PC-3 (cell line): ENCODE results near the gene SGCD. TPM values are rescaled to one million over a fixed set of nuclear protein-coding genes. Genes with fewer than 3 reads are reported as not detected.
"Not testable (repeated sequence)": the region's sequence is repeated elsewhere in the genome, so short reads cannot be mapped to it uniquely, and the experiment has no call there.

Source experiments
- ATAC-seq: fragments of 200-7000 bp; cut with Tn5 transposase; 2 replicates; pipeline ENCODE4 v1.9.1; 2020; ENCODE audit warnings: mild to moderate bottlenecking, moderate library complexity
- BruUV-seq: library from RNA; stranded (reverse); fragments of 400-500 nt; replicated peaks from 2 replicates; lab custom pipeline; 2021; lab: Mats Ljungman, UMichigan
- CTCF ChIA-PET: fragments of 300-600 bp; sonication (Branson Sonifier 250); formaldehyde crosslinking; loops from one replicate; lab custom pipeline; 2022; ENCODE audit warnings: antibody characterized with exemption; lab: Charles Lee
- POLR2A ChIA-PET: fragments of 300-600 bp; sonication (Branson Sonifier 250); formaldehyde crosslinking; loops from one replicate; lab custom pipeline; 2022; ENCODE audit warnings: antibody characterized with exemption; ENCODE audit not compliant: unreplicated experiment; lab: Charles Lee
- DNase-seq: peaks from one replicate; pipeline ENCODE4 v3.0.0-alpha.2; 2015
- H2AFZ ChIP-seq: fragments of 300-600 bp; sonication (generic); 2 replicates; pipeline ENCODE4 v1.6.0; 2016; ENCODE audit warnings: antibody characterized with exemption, low read length
- H3F3A ChIP-seq: fragments of 300-600 bp; sonication (generic); one replicate; pipeline ENCODE4 v1.6.0; 2017; ENCODE audit warnings: antibody characterized with exemption, low read length, control low read depth, mild to moderate bottlenecking; ENCODE audit not compliant: unreplicated experiment
- H3K27ac ChIP-seq: fragments of 300-600 bp; sonication (generic); 2 replicates; pipeline ENCODE4 v1.5.1; 2016; ENCODE audit warnings: mild to moderate bottlenecking, low read length
- H3K27me3 ChIP-seq: fragments of 300-600 bp; sonication (generic); 2 replicates; pipeline ENCODE4 v1.6.1; 2016; ENCODE audit warnings: low read length, mixed read lengths
- H3K36me3 ChIP-seq: fragments of 300-600 bp; sonication (generic); 2 replicates; pipeline ENCODE4 v1.6.1; 2016; ENCODE audit warnings: low read depth, mixed run types, low read length, mixed read lengths
- H3K4me1 ChIP-seq: fragments of 300-600 bp; sonication (generic); 2 replicates; pipeline ENCODE4 v1.5.1; 2016; ENCODE audit warnings: low read length; ENCODE audit not compliant: insufficient read depth
- H3K4me2 ChIP-seq: fragments of 300-600 bp; sonication (generic); 2 replicates; pipeline ENCODE4 v1.6.0; 2016; ENCODE audit warnings: low read length
- H3K4me3 ChIP-seq: fragments of 300-600 bp; sonication (generic); 2 replicates; pipeline ENCODE4 v1.5.1; 2016; ENCODE audit warnings: mild to moderate bottlenecking, low read length, mixed read lengths
- H3K79me2 ChIP-seq: fragments of 300-600 bp; sonication (generic); 2 replicates; pipeline ENCODE4 v1.6.1; 2017; ENCODE audit warnings: low read length, mixed read lengths
- H3K9ac ChIP-seq: fragments of 300-600 bp; sonication (generic); 2 replicates; pipeline ENCODE4 v1.6.0; 2016; ENCODE audit warnings: mild to moderate bottlenecking, low read length
- H3K9me2 ChIP-seq: fragments of 300-600 bp; sonication (generic); replicated peaks from 2 replicates; pipeline ENCODE4 v1.6.1; 2016; ENCODE audit warnings: mixed run types, low read length, mixed read lengths
- H3K9me3 ChIP-seq: fragments of 300-600 bp; sonication (generic); 2 replicates; pipeline ENCODE4 v1.6.1; 2016; ENCODE audit warnings: low read length, mixed read lengths
- H4K20me1 ChIP-seq: fragments of 300-600 bp; sonication (generic); 2 replicates; pipeline ENCODE4 v1.6.1; 2016; ENCODE audit warnings: low read length, mixed read lengths
- EZH2 ChIP-seq: fragments of 300-600 bp; sonication (generic); IDR thresholded peaks from one replicate; pipeline ENCODE4 v1.6.1; 2017; ENCODE audit warnings: antibody characterized with exemption, mild to moderate bottlenecking, low read length; ENCODE audit not compliant: unreplicated experiment
- EZH2phosphoT487 ChIP-seq: fragments of 300-600 bp; sonication (generic); IDR thresholded peaks from 2 replicates; pipeline ENCODE4 v1.6.1; 2018; ENCODE audit warnings: mild to moderate bottlenecking, antibody characterized with exemption, low read length, borderline replicate concordance
- intact Hi-C: fragments of 100-400 bp; cut with micrococcal nuclease; formaldehyde crosslinking; loops from 2 replicates; pipeline ENCODE4 v1.9.0; 2023
- total RNA-seq: library from RNA; depleted of rRNA; stranded (reverse); fragments of >200 nt; gene quantifications from 2 replicates; pipeline ENCODE4 v1.2.3, GENCODE V29; 2014
- TF ChIP-seq, protein P1 (sequence below): fragments of 300-600 bp; sonication (generic); conservative IDR thresholded peaks from 2 replicates; pipeline ENCODE4 v1.5.1; 2017; ENCODE audit warnings: antibody characterized with exemption, low read depth, mild to moderate bottlenecking, low read length

Gene SGCD
- total RNA-seq, 1 experiment from 2014 or later = 0.15 TPM

DNA sequence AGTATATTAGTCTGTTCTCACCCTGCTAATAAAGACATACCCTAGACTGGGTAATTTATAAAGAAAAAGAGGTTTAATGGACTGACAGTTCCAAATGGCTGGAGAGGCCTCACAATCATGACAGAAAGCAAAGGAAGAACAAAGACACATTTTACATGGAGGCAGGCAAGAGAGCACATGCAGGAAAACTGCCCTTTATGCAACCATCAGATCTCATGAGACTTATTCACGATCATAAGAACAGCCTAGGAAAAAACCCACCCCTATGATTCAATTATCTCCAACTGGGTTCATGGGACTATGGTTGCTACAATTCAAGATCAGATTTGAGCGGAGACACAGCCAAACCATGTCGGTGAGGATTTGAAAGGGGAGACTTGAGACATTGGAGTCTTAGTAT is 270.3 kb downstream of the SGCD start:
- Histone ChIP-seq H3K36me3 (no peaks in the 10 kb centered on the region), H3K9me3 (no peaks in the 10 kb centered on the region), H2AFZ (no peak overlapping the region), H3K9me2 (no peaks in the 10 kb centered on the region), H4K20me1 (no peaks in the 10 kb centered on the region), H3K27me3 (no peaks in the 10 kb centered on the region), H3F3A (no peaks in the 10 kb centered on the region), H3K79me2 (no peaks in the 10 kb centered on the region), H3K4me2 (no peak overlapping the region), H3K4me3 (no peak overlapping the region), H3K27ac (no peak overlapping the region), H3K9ac (no peak overlapping the region), H3K4me1 (no peaks in the 10 kb centered on the region)
- DNase-seq (no peak), ATAC-seq (no peak)
- no TSS peak for BruUV-seq
- POLR2A ChIA-PET = no interaction called here
- TF ChIP-seq EZH2 (no peak), EZH2phosphoT487 (no peak)
- CTCF ChIA-PET = no interaction called here
- intact Hi-C loops = no loop called here

DNA sequence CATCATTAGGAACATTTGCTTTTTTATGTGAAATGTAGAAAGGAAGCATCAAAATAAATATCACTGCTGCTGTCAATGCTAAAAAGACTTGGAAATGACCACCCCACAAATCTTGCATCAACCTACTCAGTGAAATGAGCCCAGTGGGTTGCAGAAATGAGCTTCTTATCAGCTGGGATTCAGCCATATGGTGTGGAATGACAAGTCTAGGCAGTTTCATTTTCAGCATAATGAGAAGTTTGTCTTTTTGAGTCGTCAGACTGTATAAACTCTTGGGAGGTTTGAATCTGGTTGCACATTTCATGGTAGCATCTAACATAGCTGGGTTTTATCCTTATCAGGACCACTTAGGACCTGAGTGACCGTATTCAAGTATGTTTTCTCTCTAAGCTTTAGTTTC is 272.0 kb downstream of the SGCD start:
- intact Hi-C loops = no loop called here
- BruUV-seq = no TSS peak
- Histone ChIP-seq H2AFZ (no peak overlapping the region), H3K4me3 (no peak overlapping the region), H3K9me2 (no peaks in the 10 kb centered on the region), H3K4me2 (no peak overlapping the region), H3K9ac (no peak overlapping the region), H4K20me1 (no peaks in the 10 kb centered on the region), H3K36me3 (no peaks in the 10 kb centered on the region), H3F3A (no peaks in the 10 kb centered on the region), H3K9me3 (no peaks in the 10 kb centered on the region), H3K27ac (no peak overlapping the region), H3K4me1 (no peaks in the 10 kb centered on the region), H3K27me3 (no peaks in the 10 kb centered on the region), H3K79me2 (no peaks in the 10 kb centered on the region)
- CTCF ChIA-PET = no interaction called here
- ATAC-seq = no peak
- POLR2A ChIA-PET = interaction anchor here (0.7 kb wide), 1 partner anchor 290 kb away, joined by 13 read pairs; no protein-coding TSS in a partner anchor
- TF ChIP-seq, protein P1, sequence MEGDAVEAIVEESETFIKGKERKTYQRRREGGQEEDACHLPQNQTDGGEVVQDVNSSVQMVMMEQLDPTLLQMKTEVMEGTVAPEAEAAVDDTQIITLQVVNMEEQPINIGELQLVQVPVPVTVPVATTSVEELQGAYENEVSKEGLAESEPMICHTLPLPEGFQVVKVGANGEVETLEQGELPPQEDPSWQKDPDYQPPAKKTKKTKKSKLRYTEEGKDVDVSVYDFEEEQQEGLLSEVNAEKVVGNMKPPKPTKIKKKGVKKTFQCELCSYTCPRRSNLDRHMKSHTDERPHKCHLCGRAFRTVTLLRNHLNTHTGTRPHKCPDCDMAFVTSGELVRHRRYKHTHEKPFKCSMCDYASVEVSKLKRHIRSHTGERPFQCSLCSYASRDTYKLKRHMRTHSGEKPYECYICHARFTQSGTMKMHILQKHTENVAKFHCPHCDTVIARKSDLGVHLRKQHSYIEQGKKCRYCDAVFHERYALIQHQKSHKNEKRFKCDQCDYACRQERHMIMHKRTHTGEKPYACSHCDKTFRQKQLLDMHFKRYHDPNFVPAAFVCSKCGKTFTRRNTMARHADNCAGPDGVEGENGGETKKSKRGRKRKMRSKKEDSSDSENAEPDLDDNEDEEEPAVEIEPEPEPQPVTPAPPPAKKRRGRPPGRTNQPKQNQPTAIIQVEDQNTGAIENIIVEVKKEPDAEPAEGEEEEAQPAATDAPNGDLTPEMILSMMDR = no peak
- TF ChIP-seq EZH2 = no peak
- no peak for TF ChIP-seq EZH2phosphoT487
- no peak for DNase-seq

DNA sequence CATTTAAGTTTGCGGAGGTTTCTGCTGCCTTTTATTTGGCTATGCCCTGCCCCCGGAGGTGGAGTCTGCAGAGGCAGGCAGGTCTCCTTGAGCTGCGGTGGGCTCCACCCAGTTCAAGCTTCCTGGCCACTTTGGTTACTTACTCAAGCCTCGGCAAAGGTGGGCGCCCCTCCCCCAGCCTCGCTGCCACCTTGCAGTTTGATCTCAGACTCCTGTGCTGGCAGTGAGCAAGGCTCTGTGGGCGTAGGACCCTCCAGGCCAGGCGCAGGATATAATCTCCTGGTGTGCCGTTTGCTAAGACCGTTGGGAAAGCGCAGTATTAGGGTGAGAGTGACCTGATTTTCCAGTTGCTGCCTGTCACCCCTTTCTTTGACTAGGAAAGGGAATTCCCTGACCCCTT is 283.6 kb downstream of the SGCD start:
- H3K9me2 ChIP-seq, H3K79me2 ChIP-seq, ATAC-seq, POLR2A ChIA-PET, H3F3A ChIP-seq, CTCF ChIA-PET, intact Hi-C loops, DNase-seq, BruUV-seq, H3K4me3 ChIP-seq, H3K9ac ChIP-seq, H2AFZ ChIP-seq, H3K9me3 ChIP-seq, H3K36me3 ChIP-seq, H3K4me1 ChIP-seq, H4K20me1 ChIP-seq, H3K27ac ChIP-seq, H3K27me3 ChIP-seq, H3K4me2 ChIP-seq: not testable (repeated sequence)

DNA sequence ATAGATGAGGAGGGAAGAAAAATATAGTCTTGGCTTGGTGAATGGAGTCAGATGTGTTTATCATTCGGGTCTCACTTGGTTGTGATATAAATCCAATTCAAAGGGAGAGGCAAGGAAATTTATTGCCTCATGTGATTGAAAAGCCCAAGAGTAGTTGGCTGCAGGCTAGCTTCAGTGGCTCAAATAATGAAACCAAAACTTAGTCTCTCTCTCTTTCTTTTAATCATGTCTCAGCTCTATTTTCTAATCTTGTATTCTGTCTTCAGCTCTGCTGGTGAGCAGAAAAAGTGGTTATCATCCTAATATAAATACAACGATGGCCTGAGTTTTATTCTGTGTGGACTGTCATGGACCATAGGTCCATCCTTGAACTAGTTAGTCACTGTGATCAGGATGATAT is 288.9 kb downstream of the SGCD start:
- no peak for ATAC-seq
- no TSS peak for BruUV-seq
- Histone ChIP-seq H3K4me3 (no peak overlapping the region), H4K20me1 (no peaks in the 10 kb centered on the region), H3K36me3 (no peaks in the 10 kb centered on the region), H3K27me3 (no peaks in the 10 kb centered on the region), H3K27ac (no peak overlapping the region), H3K9me3 (no peaks in the 10 kb centered on the region), H3K9me2 (no peaks in the 10 kb centered on the region), H3K79me2 (no peaks in the 10 kb centered on the region), H3K9ac (no peak overlapping the region), H3K4me1 (no peaks in the 10 kb centered on the region), H3F3A (no peaks in the 10 kb centered on the region), H3K4me2 (no peak overlapping the region), H2AFZ (no peak overlapping the region)
- no peak for DNase-seq
- TF ChIP-seq EZH2 (no peak), EZH2phosphoT487 (no peak)
- TF ChIP-seq, protein P1 = no peak
- CTCF ChIA-PET = no interaction called here
- POLR2A ChIA-PET = no interaction called here
- intact Hi-C loops = no loop called here
